HepG2 (cell line): ENCODE results near the gene CHPF. TPM values are rescaled to one million over a fixed set of nuclear protein-coding genes. Genes with fewer than 3 reads are reported as not detected.

Source experiments
- AHDC1 ChIP-seq: sonication (generic); formaldehyde crosslinking; IDR thresholded peaks from 2 replicates; pipeline ENCODE4 v1.5.1; 2020; ENCODE audit warnings: mild to moderate bottlenecking, missing genetic modification reagents, borderline replicate concordance
- ATF6 ChIP-seq: sonication (generic); formaldehyde crosslinking; conservative IDR thresholded peaks from 2 replicates; pipeline ENCODE4 v1.4.0; 2020; ENCODE audit warnings: missing genetic modification reagents
- CBX1 ChIP-seq: IDR thresholded peaks from one replicate; pipeline ENCODE4 v1.6.1; 2016; ENCODE audit warnings: antibody characterized with exemption, low read depth
- DBP ChIP-seq: sonication (generic); formaldehyde crosslinking; IDR thresholded peaks from 2 replicates; pipeline ENCODE4 v1.4.0; 2020; ENCODE audit warnings: missing genetic modification reagents; ENCODE audit errors: not compliant biosample characterization
- DRAP1 ChIP-seq: IDR thresholded peaks from 2 replicates; pipeline ENCODE4 v1.6.1; 2016; ENCODE audit warnings: missing genetic modification reagents, missing compliant biosample characterization
- EZH2 ChIP-seq: conservative IDR thresholded peaks from 2 replicates; pipeline ENCODE4 v1.6.1; 2012; ENCODE audit warnings: mild to moderate bottlenecking, low read depth, low read length, moderate library complexity
- FOXK1 ChIP-seq: sonication (generic); formaldehyde crosslinking; IDR thresholded peaks from 2 replicates; pipeline ENCODE4 v1.4.0; 2020; ENCODE audit warnings: low read depth, missing genetic modification reagents, borderline replicate concordance
- HINFP ChIP-seq: sonication (generic); formaldehyde crosslinking; IDR thresholded peaks from 2 replicates; pipeline ENCODE4 v1.4.0; 2020; ENCODE audit warnings: low read depth, mild to moderate bottlenecking, missing genetic modification reagents
- NFKBIZ ChIP-seq: IDR thresholded peaks from 2 replicates; pipeline ENCODE4 v1.6.1; 2018; ENCODE audit warnings: missing genetic modification reagents, missing compliant biosample characterization
- RBM39 ChIP-seq: fragments of 200-400 bp; formaldehyde crosslinking; IDR thresholded peaks from one replicate; pipeline ENCODE4 v1.6.1; 2018; ENCODE audit warnings: antibody characterized with exemption, mild to moderate bottlenecking, low read depth, low read length; ENCODE audit not compliant: poor library complexity, severe bottlenecking
- SRF ChIP-seq: IDR thresholded peaks from 2 replicates; pipeline ENCODE4 v1.6.1; 2011; ENCODE audit warnings: mild to moderate bottlenecking, low read depth, low read length, moderate library complexity
- SRSF4 ChIP-seq: fragments of 200-400 bp; formaldehyde crosslinking; IDR thresholded peaks from one replicate; pipeline ENCODE4 v1.6.1; 2018; ENCODE audit warnings: mild to moderate bottlenecking, low read depth, low read length, moderate library complexity; ENCODE audit not compliant: poor library complexity, severe bottlenecking
- ZBTB2 ChIP-seq: sonication (generic); formaldehyde crosslinking; IDR thresholded peaks from 2 replicates; pipeline ENCODE4 v1.8.0; 2022; ENCODE audit warnings: low read depth, missing genetic modification reagents
- ZNF761 ChIP-seq: sonication (generic); formaldehyde crosslinking; conservative IDR thresholded peaks from 2 replicates; pipeline ENCODE4 v1.4.0; 2020; ENCODE audit warnings: mild to moderate bottlenecking, missing genetic modification reagents
- ZNF773 ChIP-seq: sonication (generic); formaldehyde crosslinking; IDR thresholded peaks from 2 replicates; pipeline ENCODE4 v1.4.0; 2020; ENCODE audit warnings: missing genetic modification reagents, borderline replicate concordance
- polyA plus RNA-seq, 8 experiments: library from polyadenylated mRNA; depleted of rRNA in 3 of 8; stranded (reverse) in 7 of 8; unstranded in 1 of 8; fragments of >200 nt; fragmentation: Illumina TruSeq in 4 of 8; extraction: Trizol in 4 of 8; gene quantifications; 2 replicates each; pipeline versions ENCODE4 v1.2.1 to v1.2.3, GENCODE V29; 2011 to 2016; ENCODE audit warnings: low read depth in 4 of 8, missing spikeins in 1 of 8, mixed read lengths in 1 of 8; ENCODE audit not compliant: insufficient read depth in 1 of 8
- total RNA-seq, 5 experiments: library from RNA; depleted of rRNA; stranded (reverse); fragments of >200 nt; fragmentation: Illumina TruSeq; extraction: Trizol; gene quantifications; 2 replicates each; pipeline ENCODE4 v1.2.3, GENCODE V29; 2016; ENCODE audit warnings: low read depth in 1 of 5

The CHPF gene
- total and polyA plus RNA-seq, 2 of the 13 experiments (the other 11 are each of a cell fraction or from before 2014, with no cell fraction given): 79.6 to 111 TPM

GRCh38 chr2:219512524-219513216 is 30.9 kb downstream of the CHPF start (continued):
- no peak for TF ChIP-seq ZBTB2
- TF ChIP-seq ATF6: no peak
- no peak for TF ChIP-seq FOXK1
- no peak for TF ChIP-seq HINFP (CRISPR knock-in tag)
- 0 out of 2 replicates have a peak, but pooled peaks have one; percentile 43 for TF ChIP-seq ZNF761 (CRISPR knock-in tag)
- TF ChIP-seq ZNF773 (CRISPR knock-in tag): no peak
- TF ChIP-seq SRSF4: no peak
- TF ChIP-seq AHDC1: no peak
- TF ChIP-seq SRF: no peak
- TF ChIP-seq DRAP1 (CRISPR knock-in tag): no peak
- TF ChIP-seq DBP (CRISPR knock-in tag): no peak
- no peak for TF ChIP-seq RBM39
- TF ChIP-seq NFKBIZ (CRISPR knock-in tag): no peak
- TF ChIP-seq CBX1: no peak
- no peak for TF ChIP-seq EZH2
